ENCODE results near the gene TECTB. TPM values are rescaled to one million over a fixed set of nuclear protein-coding genes. Genes with fewer than 3 reads are reported as not detected.

The TECTB gene
- total and polyA plus RNA-seq, 9 of the 15 experiments (the other 6 are each of a cell fraction or from before 2014, with no cell fraction given), result not detected

GRCh38 chr10:112308125-112308502 is 24.9 kb downstream of the TECTB start:
- intact Hi-C loops (cut with micrococcal nuclease) (no loop called here), in situ Hi-C loops (cut with MboI) (no loop called here)
- Histone ChIP-seq H3K4me1 (replicated peaks in 1 of 2; ENCODE audit: control insufficient read depth in 2 of 2, insufficient read depth in 2 of 2, low read length in 2 of 2) (no peaks in the 10 kb centered on the region; a peak in 1 of 5 replicates), H3K79me2 (ENCODE audit: control insufficient read depth, insufficient read depth, low read length) (no peaks in the 10 kb centered on the region), H3K36me3 (ENCODE audit: control insufficient read depth, insufficient read depth, low read length) (no peaks in the 10 kb centered on the region), H3K27me3 (ENCODE audit: control insufficient read depth in 2 of 2, insufficient read depth in 2 of 2, low read length in 2 of 2) (peaks cover 2 to 7% of the 10 kb centered on the region in 2 experiments; a peak in 3 of 5 replicates), H3K9ac (ENCODE audit: insufficient read depth in 1 of 2, low read depth in 2 of 2, low read length in 2 of 2) (no peak overlapping the region), H3K9me1 (ENCODE audit: control insufficient read depth, insufficient read depth, low read length) (no peaks in the 10 kb centered on the region), H2AFZ (ENCODE audit: low read depth, low read length) (no peak overlapping the region), H3K9me3 (replicated peaks; ENCODE audit: control insufficient read depth, insufficient read depth, low read depth, low read length) (no peaks in the 10 kb centered on the region), H3K4me3 (no peak overlapping the region), H3K27ac (ENCODE audit: extremely low read depth, low read depth, low read length) (no peak overlapping the region), H4K20me1 (replicated peaks; ENCODE audit: control insufficient read depth, insufficient read depth, low read length) (no peaks in the 10 kb centered on the region; the same call in 1 of the 2 replicates), H3K4me2 (ENCODE audit: insufficient read depth, low read length) (no peak overlapping the region)
- TF ChIP-seq ZNF668 (CRISPR knock-in tag; IDR thresholded peaks at IDR 0.05) (no peak), HNRNPUL1 (IDR thresholded peaks at IDR 0.05; ENCODE audit: low read length) (no peak), ZNF609 (CRISPR knock-in tag; IDR thresholded peaks at IDR 0.05; ENCODE audit: borderline replicate concordance) (no peak), ZNF140 (CRISPR knock-in tag; IDR thresholded peaks at IDR 0.05) (no peak), SRF (CRISPR knock-in tag; IDR thresholded peaks at IDR 0.05) (no peak), ZNF12 (CRISPR knock-in tag; IDR thresholded peaks at IDR 0.05) (no peak), U2AF1 (optimal IDR thresholded peaks at IDR 0.05; ENCODE audit: low read depth, low read length) (no peak)
- no peak for DNase-seq (ENCODE audit: extremely low read depth in 1 of 4, low spot score in 3 of 4)
- no peak for FAIRE-seq
- no peak for ATAC-seq
- CTCF ChIA-PET (ENCODE audit: low intra/inter-chr PET ratio), result no interaction called here
- POLR2A ChIA-PET, result no interaction called here
- 0% methylated on average over 3 of the region's 3 CpGs for WGBS (ENCODE audit: insufficient coverage, low coverage, missing lambda C conversion rate)
- no TSS peak for BruUV-seq (replicated peaks)
